Measurements from ENCODE around the gene SERPINB5.
"Not testable (repeated sequence)": the region's sequence is repeated elsewhere in the genome, so short reads cannot be mapped to it uniquely, and the experiment has no call there.

Gene SERPINB5, protein sequence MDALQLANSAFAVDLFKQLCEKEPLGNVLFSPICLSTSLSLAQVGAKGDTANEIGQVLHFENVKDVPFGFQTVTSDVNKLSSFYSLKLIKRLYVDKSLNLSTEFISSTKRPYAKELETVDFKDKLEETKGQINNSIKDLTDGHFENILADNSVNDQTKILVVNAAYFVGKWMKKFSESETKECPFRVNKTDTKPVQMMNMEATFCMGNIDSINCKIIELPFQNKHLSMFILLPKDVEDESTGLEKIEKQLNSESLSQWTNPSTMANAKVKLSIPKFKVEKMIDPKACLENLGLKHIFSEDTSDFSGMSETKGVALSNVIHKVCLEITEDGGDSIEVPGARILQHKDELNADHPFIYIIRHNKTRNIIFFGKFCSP

GRCh38 chr18:63476668-63477067 is at the start of gene SERPINB5:
Gene SERPINB5 (plus strand): TSS chr18:63476958. CDS start chr18:63484429, 7,471 bp downstream.
- in situ Hi-C loops (cut with MboI; ENCODE audit: low sequenced_read_pairs) = no loop called here

- in situ Hi-C loops (cut with MboI; ENCODE audit: low sequenced_read_pairs) = no loop called here
Observed at GRCh38 chr18:63427558-63427957, 49.2 kb upstream of the SERPINB5 start.

GRCh38 chr18:63430526-63430925 is 46.2 kb upstream of the SERPINB5 start:
- in situ Hi-C loops (cut with MboI; ENCODE audit: low sequenced_read_pairs) = no loop called here

DNA sequence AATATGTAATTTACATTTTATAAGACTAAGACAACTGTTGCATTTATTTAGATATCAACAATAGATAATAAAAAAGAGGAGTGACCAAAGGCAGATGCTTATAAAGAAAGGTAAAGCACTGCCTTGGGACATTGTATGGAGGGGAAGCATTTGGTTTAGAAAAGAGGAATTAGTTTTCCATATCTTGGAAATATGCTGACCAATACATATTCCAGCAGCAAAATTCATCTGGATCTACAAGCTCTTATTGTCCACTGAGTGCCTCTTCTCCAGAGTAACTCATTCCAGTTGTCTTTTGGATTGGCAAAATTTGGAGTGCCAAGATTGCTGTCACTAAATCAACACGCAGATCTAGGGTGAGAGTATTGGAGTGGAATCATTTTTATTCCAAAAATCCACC is 45.6 kb upstream of the SERPINB5 start:
- in situ Hi-C loops (cut with MboI; ENCODE audit: low sequenced_read_pairs) = no loop called here

DNA sequence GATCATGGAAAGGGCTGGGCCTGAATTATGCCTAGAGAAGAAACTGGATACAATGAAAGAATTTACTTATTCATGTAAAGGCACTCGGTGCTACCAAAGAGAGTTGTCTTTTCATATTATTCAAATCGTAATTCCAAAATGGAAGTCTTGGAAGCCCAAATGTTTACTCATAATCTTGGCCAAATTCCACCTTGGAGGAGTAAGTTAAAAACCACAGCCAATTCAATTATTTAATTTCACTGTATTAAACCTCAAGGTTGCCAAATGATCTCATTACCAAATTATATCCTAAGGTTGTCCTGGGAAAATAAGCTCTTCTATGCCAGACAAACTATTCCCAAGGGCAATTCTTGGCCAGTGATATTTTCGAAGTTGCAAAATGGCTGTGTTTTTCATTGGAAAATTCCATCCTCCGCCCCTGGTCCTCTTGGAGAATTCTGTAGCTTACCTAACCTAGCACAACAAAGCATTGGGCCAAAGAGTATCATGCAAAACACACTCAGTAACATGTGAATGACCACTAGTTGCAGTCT is 43.4 kb upstream of the SERPINB5 start:
- in situ Hi-C loops (cut with MboI; ENCODE audit: low sequenced_read_pairs) = no loop called here

- in situ Hi-C loops (cut with MboI; ENCODE audit: low sequenced_read_pairs) = no loop called here
Observed at GRCh38 chr18:63438181-63438580, 38.6 kb upstream of the SERPINB5 start.

GRCh38 chr18:63439334-63439733 is 37.4 kb upstream of the SERPINB5 start:
- in situ Hi-C loops (cut with MboI; ENCODE audit: low sequenced_read_pairs) = no loop called here

DNA sequence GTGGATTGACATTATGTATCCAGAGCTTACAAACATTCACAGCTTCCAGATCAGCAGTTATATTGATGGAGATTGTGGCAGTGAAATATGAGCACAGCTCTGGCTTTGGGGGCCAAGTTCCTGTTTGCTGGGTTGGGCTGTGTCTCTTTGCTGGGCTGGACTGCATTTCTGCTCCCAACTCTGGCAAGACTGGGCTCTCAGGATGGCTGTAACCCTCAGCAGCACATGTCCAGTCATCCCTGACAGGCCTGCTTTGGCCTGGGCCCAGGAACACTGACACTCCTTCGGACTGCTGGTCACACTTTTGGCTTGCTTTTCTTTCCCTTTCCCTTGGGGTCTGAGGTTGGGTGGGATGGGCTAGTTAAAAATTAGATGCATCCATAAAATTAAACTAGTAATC is 36.5 kb upstream of the SERPINB5 start:
- in situ Hi-C loops (cut with MboI; ENCODE audit: low sequenced_read_pairs) = no loop called here

- in situ Hi-C loops (cut with MboI; ENCODE audit: low sequenced_read_pairs) = no loop called here
Observed at GRCh38 chr18:63440881-63441280, 35.9 kb upstream of the SERPINB5 start.

GRCh38 chr18:63443829-63444228 is 32.9 kb upstream of the SERPINB5 start:
- in situ Hi-C loops (cut with MboI; ENCODE audit: low sequenced_read_pairs) = no loop called here

DNA sequence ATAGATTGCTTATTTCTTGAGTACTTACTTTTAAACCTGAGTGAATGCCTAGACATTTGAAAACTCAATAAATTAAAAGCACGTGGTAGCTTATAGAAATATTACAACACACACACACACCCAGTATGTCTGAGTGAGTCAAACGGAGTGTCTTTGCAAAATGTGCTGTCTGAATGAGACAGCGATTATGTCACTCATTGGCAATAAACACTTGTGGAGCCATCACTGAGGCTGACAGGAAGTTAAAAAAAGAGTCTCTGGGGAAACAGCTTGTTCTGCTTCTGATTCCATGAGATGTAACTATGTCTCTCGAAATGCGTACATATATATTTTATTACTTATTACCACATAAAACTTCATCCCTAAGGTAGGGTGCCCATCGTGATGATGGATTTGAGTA is 32.2 kb upstream of the SERPINB5 start:
- in situ Hi-C loops (cut with MboI; ENCODE audit: low sequenced_read_pairs) = no loop called here

- in situ Hi-C loops (cut with MboI; ENCODE audit: low sequenced_read_pairs) = no loop called here
Observed at GRCh38 chr18:63445037-63445436, 31.7 kb upstream of the SERPINB5 start.

DNA sequence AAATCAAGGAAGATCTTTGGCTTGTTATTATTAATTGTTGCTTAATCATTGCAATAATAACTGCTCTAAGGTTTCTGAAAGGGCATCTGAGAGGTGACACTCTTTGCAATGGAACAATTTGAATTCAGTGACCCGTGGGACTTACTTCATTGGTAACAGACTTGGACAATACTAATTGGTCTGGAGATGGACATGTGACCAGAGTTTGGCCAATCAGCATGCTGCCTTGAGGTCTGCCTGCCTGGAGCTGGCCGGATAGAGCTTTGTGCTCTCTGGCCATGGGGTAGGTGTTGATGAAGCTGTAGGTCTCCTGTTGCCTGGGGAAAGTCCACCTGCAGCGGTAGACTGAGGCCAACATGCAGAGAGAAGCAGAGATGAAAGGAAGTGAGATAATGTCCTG is 30.5 kb upstream of the SERPINB5 start:
- in situ Hi-C loops (cut with MboI; ENCODE audit: low sequenced_read_pairs) = no loop called here

- in situ Hi-C loops (cut with MboI; ENCODE audit: low sequenced_read_pairs) = no loop called here
Observed at GRCh38 chr18:63447066-63447465, 29.7 kb upstream of the SERPINB5 start.

GRCh38 chr18:63449426-63449825 is 27.3 kb upstream of the SERPINB5 start:
- in situ Hi-C loops (cut with MboI; ENCODE audit: low sequenced_read_pairs) = no loop called here

GRCh38 chr18:63451799-63452660 is 24.7 kb upstream of the SERPINB5 start:
- in situ Hi-C loops (cut with MboI; ENCODE audit: low sequenced_read_pairs) = no loop called here

GRCh38 chr18:63452751-63453150 is 24.0 kb upstream of the SERPINB5 start:
- in situ Hi-C loops (cut with MboI; ENCODE audit: low sequenced_read_pairs) = not testable (repeated sequence)

DNA sequence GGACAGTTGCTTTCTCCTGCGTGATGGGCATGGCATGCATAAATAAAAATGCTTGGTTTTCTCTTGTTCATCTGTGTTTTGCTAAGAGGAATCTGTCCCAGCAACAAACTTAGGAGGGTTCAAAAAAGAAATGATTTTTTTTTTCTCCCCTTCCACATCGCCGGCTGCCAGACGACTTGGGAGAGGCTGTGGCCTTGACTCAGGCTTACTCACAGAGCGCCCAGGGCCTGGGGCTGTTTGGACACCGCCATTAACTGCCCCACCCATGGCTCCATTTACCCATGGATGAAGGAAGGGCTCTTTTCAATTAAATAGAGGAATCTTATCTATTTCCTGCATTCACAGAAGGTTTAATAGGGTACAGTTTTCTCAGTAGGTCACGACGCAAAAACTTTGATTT is 22.3 kb upstream of the SERPINB5 start:
- in situ Hi-C loops (cut with MboI; ENCODE audit: low sequenced_read_pairs) = no loop called here

- in situ Hi-C loops (cut with MboI; ENCODE audit: low sequenced_read_pairs) = no loop called here
Observed at GRCh38 chr18:63457977-63458376, 18.8 kb upstream of the SERPINB5 start.

DNA sequence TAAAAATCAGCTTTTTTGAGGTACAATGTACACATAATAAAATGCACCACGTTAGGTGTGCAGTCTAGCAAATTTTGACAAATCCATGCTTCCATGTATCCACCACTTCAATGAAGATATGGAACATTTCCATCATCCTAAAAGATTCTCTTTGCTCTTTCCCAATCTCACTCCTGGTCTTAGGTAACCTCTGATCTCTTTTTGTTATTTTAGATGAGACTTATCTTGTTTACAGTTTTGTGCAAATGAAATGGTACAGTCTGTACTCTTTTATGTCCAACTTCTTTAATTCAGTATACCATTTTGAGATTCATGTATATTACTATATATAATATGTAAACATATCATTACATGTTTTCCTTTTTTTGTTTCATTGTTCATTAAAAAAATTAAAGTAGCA is 16.3 kb upstream of the SERPINB5 start:
- in situ Hi-C loops (cut with MboI; ENCODE audit: low sequenced_read_pairs) = no loop called here

- in situ Hi-C loops (cut with MboI; ENCODE audit: low sequenced_read_pairs) = no loop called here
Observed at GRCh38 chr18:63464434-63464833, 12.3 kb upstream of the SERPINB5 start.

- in situ Hi-C loops (cut with MboI; ENCODE audit: low sequenced_read_pairs) = no loop called here
Observed at GRCh38 chr18:63465059-63465458, 11.7 kb upstream of the SERPINB5 start.

Measured in hTERT RPE-1 (cell line).